HG02943 (cell line): Measurements from ENCODE around the gene HOGA1.

Experiments used
- ATAC-seq: cut with Tn5 transposase; IDR thresholded peaks from one replicate; pipeline ENCODE4 v1.9.1; 2021; ENCODE audit warnings: mild to moderate bottlenecking, low read depth, moderate library complexity; ENCODE audit not compliant: unreplicated experiment

HOGA1 gene

DNA sequence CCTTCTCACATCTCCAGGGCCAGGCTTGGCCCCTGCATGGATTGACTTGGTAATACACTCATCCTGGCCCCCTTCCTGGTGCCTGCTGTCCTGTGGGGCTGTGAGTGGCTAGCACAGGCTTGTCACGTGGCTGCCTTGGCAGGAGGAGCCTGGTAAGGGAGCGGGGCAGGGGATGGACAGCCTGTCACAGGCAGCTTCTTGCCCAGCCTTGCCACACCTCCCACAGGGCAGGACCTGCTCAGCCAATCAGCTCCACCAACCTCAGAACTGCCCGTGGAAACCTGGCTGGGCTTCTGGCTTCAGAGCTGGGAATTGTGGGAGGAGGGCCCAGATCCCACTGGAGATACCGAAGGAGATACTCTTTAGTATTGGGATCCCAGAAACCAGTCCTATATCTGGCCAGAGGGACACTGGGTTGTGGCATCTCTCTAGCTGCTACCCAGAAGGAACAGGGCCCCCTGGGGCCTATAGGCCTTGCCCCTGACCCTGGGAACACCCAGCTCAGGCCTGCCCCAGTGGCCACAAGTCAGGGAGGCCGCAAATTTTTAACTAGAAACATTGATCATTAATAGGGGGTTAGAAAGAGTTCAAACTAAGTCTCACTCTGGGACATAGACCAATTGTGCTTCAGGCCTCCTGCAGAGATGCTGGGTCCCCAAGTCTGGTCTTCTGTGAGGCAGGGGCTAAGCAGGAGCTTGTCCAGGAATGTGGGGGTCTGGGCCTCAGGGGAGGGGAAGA, at the start of gene HOGA1:
TSS of gene HOGA1 (plus strand) at position 330 of the 738 bp plus-strand sequence. CDS start at position 645, 315 bp downstream.
- ATAC-seq, result peak; percentile 73

DNA sequence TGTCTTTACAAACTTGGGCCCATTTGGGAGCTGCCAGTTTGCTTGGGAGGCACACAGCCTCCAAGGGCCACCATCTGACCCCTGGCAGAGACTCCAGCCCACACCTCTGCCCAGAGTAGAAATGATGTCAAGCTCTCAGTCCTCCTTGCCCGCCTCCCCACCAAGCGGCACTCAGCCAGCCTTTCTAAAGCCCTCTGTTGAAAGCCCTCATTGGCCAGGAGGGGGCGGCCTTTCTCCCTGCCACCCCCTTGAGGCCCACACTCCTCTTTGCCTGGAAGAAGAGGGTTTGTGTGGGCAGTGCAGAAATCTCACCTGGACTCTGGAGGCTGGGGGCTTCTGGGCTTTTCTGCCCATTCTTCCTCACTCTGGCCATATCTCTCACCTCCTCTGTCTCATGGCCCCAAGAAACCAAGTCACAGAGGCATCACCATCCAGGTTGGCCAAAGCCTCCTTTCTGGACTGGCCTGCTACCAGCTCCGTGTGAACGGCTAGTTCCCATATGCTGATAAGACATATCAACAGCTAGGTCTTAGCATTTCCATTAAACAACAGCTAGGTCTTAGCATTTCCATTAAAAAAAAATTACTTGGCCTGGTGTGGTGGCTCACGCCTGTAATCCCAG, 49.3 kb upstream of the HOGA1 start:
- no peak for ATAC-seq

GRCh38 chr10:97537186-97537869, 46.9 kb upstream of the HOGA1 start:
- no peak for ATAC-seq

DNA sequence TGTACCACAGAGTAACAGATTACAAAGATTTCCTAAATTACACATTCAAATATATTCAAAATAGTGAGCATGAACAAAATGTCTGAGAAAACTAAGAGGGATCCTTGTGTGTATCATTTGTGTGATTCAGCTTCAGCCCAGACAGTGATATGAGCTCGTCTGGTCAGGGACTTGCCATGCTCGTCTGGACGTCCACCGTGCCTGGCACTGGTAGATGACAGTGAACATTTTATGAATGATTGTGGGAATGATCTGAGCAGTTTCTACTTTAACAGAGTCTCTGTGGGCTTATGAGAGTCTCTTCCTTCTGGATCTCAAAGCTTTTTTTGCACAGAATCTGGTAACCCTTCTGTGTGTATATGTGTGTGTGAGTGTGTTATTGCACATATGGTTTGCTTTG, 45.8 kb upstream of the HOGA1 start:
- ATAC-seq, result no peak

DNA sequence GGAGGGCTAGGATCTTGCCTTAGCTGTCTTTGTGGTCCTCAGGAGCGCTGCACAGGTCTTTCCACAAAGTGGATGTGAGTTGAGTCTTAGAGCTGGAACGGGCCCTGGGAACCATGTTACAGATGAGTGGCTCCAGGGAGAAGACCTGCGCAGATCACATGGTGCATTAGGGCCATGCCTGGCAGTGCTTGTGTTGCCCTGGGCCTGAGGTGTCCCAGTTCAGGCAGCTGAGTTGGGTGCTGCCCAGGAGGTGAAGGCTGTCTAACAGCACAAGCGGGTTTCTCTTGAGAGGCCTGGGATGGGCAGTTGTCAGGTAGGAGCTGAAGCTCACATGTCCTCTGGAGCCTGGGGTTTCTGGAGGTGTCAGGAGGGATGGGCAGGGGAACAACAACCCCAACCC, 45.4 kb upstream of the HOGA1 start:
- no peak for ATAC-seq

GRCh38 chr10:97539523-97540200, 44.5 kb upstream of the HOGA1 start:
- ATAC-seq, result no peak

GRCh38 chr10:97540669-97541500, 43.3 kb upstream of the HOGA1 start:
- no peak for ATAC-seq

DNA sequence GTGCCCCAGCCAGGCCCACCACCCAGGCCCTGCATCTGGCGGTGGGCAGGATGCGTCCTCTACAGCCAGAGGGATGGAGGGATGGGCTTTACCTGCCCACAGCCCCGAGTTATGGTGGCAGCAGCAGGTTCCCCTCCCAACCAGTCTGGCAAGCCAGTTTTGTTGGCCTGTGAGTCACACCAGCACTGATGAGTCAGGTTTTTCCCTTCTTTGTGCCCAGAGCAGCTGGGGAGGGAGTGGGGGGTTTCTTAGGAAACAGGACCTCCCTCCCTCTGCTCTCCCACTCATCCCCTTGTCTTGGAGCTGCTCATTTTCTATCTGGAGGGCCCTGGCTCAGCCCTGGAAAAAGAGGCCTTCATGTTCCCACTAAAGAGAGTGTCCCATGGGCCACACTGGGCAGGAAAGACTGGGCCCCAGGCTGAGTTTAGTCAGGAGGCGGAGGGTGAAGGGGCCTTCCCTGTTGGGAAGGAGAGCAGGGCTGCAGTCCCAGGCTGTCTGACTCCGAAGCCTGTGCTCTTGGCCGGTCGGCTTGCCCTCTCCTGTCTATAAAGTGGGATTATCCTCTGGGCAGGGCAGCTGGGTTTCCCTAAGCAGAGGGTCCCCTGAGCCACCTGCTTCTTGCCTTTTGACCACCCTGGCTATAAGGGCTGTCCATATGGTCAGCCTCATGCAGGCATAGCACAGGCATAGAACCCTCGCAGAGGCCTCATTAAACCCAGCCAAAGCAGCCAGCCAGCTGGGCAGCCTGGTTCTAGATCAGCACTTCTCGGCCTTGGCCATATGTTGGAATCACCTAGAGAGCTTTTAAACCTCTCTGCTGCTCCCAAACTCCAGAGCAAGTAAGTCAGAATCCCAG, 41.8 kb upstream of the HOGA1 start:
- ATAC-seq, result no peak

- no peak for ATAC-seq
These were observed 41.1 kb upstream of the HOGA1 start for GRCh38 chr10:97543025-97543546.

- no peak for ATAC-seq
These were observed 37.5 kb upstream of the HOGA1 start for GRCh38 chr10:97546456-97547270.

GRCh38 chr10:97547271-97547600, 37.0 kb upstream of the HOGA1 start:
- no peak for ATAC-seq

- no peak for ATAC-seq
These were observed 36.2 kb upstream of the HOGA1 start for GRCh38 chr10:97547962-97548361.

DNA sequence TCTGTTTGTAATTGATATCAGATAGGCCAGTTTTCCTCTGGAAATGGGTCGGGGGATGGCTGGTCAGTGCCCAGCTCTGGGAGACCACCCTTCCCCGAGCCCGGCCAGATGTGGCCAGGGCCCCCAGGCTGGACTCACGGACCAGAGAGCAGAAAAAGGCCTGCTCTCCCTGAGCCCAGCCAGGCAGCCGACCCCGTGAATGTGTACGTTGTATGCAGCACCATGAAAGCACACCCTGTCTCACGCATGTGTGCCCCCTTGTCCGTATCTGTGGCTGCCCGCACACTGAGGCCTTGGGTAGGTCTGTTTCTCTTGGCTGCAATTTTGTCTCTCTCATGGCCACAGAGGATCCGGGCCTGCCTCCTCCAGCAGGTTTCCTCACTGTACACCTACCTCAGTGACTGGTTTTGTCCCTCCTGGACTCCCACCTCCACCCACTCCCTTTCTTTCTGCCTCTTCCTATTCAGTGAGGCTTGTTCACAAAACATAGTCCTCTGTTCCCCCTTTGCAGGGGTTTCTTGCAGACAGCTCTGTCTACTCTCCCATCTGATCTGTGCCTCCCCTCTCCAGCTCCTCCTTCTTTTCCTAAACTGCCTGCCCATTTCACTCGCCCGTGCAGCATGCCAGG, 35.2 kb upstream of the HOGA1 start:
- ATAC-seq, result no peak

GRCh38 chr10:97549587-97550322, 34.4 kb upstream of the HOGA1 start:
- no peak for ATAC-seq

GRCh38 chr10:97550336-97551149, 33.6 kb upstream of the HOGA1 start:
- ATAC-seq, result no peak

- no peak for ATAC-seq
These were observed 32.9 kb upstream of the HOGA1 start for GRCh38 chr10:97551271-97551670.
